ENCODE data around the gene NCAM1.

NCAM1 gene

DNA sequence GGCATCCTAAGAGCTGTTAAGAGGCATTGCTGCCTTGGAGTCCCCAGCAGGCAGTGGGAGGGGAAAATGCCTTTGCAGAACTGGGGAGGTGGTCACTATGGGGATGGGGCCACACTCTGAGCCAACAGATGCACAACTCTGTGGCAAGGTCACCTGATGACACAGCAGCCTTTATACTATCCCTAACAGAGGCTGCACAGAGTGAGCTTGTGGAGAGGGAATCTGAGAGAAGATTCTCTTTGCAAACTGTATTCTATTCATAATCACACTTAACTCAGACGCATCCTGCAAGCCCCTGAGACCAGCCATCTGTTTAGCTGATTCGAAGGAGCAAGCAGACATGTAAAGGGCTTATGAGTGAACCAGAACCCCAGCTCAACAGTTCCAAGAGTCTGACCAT, 304.1 kb downstream of the NCAM1 start:
- Histone ChIP-seq H3K27ac (no peak overlapping the region), H4K20me1 (no peaks in the 10 kb centered on the region), H3K9ac (no peak overlapping the region), H3K4me3 (no peak overlapping the region), H3K4me1 (peaks cover 16% of the 10 kb centered on the region), H3K27me3 (no peaks in the 10 kb centered on the region), H3K36me3 (no peaks in the 10 kb centered on the region), H3K4me2 (no peak overlapping the region), H3K9me3 (no peaks in the 10 kb centered on the region)
- no peak for TF ChIP-seq Cebpa-rat (IDR thresholded peaks at IDR 0.05)

DNA sequence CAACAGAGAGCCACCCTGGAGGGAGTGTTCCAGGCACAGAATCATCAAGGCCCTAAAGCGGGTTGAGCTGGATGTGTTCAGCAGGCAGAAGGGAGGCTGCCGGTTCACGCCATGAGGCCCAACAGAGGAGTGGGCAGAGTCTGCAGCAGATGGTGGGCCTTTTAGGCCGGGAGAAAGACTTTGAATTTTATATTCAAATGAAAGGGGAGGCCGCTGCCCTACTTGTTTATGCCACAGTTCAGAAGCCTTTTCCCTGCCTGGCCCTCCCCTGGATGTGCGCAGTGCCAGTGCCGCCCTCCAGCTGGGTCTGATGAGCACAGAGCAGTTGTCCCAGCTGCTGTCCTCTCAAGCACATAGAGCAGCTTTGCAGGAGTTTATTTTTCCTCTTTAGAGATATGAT, 306.3 kb downstream of the NCAM1 start:
- Histone ChIP-seq H3K9me3 (no peaks in the 10 kb centered on the region), H3K4me2 (no peak overlapping the region), H3K27ac (no peak overlapping the region), H3K9ac (no peak overlapping the region), H3K4me3 (no peak overlapping the region), H4K20me1 (no peaks in the 10 kb centered on the region), H3K27me3 (no peaks in the 10 kb centered on the region), H3K4me1 (peaks cover 6% of the 10 kb centered on the region), H3K36me3 (no peaks in the 10 kb centered on the region)
- TF ChIP-seq Cebpa-rat (IDR thresholded peaks at IDR 0.05): no peak

DNA sequence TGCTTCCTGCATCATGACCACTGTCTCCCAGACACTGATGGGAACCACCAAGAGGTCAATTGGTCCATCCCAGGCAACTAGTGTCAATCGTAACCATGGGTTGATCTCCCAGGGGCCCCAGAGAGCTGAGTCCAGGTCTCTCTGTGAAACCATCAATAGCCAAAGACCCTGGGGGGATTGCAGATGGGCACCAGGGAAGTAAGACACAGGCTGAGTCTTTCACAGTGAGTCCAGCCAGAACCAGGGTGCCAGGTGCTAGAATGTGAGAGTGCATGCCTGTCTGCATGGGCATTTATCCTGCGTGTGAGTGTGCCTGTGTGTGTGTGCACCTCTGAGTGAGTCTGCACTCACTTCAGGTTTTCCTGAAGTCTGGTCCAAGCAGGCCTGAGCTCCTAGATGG, 307.9 kb downstream of the NCAM1 start:
- H3K4me3 ChIP-seq: no peak overlapping the region
- H3K36me3 ChIP-seq: no peaks in the 10 kb centered on the region
- no peaks in the 10 kb centered on the region for H3K9me3 ChIP-seq
- no peak overlapping the region for H3K27ac ChIP-seq
- H3K4me2 ChIP-seq: no peak overlapping the region
- H3K27me3 ChIP-seq: no peaks in the 10 kb centered on the region
- no peaks in the 10 kb centered on the region for H4K20me1 ChIP-seq
- H3K4me1 ChIP-seq: no peaks in the 10 kb centered on the region
- TF ChIP-seq Cebpa-rat (IDR thresholded peaks at IDR 0.05): no peak
- no peak overlapping the region for H3K9ac ChIP-seq

DNA sequence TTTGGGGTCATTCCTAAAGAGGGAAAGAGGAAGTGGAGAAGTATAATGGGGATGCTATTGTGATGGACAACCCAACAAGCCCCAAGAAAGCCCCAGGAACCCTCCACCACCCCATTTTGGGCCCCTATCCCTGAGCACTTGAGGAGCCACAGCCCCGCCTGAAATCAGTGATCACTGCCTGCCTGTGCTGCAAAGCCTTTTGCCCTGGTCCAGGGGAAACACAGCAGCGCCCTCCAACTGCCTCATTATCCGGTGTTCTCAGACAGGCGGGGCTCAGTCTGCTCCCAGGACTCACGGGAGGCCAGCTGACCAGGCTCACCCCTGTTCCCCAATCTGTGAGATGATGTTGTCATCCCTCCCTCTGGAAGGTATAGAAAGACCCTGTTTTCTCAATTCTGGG, 308.4 kb downstream of the NCAM1 start:
- H3K4me2 ChIP-seq: no peak overlapping the region
- no peaks in the 10 kb centered on the region for H3K36me3 ChIP-seq
- TF ChIP-seq Cebpa-rat (IDR thresholded peaks at IDR 0.05): no peak
- no peaks in the 10 kb centered on the region for H4K20me1 ChIP-seq
- no peaks in the 10 kb centered on the region for H3K27me3 ChIP-seq
- H3K4me1 ChIP-seq: peaks cover 5% of the 10 kb centered on the region; the same call in 1 of the 2 replicates
- no peak overlapping the region for H3K9ac ChIP-seq
- H3K27ac ChIP-seq: no peak overlapping the region
- no peaks in the 10 kb centered on the region for H3K9me3 ChIP-seq
- no peak overlapping the region for H3K4me3 ChIP-seq

DNA sequence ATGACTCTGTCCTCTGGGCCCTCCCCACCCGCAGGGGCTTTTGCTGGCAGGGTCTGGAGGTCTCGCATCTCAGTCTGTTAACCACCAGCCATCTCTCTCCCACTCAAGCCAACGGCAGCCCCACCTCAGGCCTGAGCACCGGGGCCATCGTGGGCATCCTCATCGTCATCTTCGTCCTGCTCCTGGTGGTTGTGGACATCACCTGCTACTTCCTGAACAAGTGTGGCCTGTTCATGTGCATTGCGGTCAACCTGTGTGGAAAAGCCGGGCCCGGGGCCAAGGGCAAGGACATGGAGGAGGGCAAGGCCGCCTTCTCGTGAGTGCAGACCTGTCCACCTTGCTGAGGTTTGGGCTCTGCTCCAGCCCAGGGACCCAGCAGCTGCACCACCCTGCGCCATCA, 308.9 kb downstream of the NCAM1 start:
- no peaks in the 10 kb centered on the region for H4K20me1 ChIP-seq
- no peak for TF ChIP-seq Cebpa-rat (IDR thresholded peaks at IDR 0.05)
- H3K4me3 ChIP-seq: no peak overlapping the region

DNA sequence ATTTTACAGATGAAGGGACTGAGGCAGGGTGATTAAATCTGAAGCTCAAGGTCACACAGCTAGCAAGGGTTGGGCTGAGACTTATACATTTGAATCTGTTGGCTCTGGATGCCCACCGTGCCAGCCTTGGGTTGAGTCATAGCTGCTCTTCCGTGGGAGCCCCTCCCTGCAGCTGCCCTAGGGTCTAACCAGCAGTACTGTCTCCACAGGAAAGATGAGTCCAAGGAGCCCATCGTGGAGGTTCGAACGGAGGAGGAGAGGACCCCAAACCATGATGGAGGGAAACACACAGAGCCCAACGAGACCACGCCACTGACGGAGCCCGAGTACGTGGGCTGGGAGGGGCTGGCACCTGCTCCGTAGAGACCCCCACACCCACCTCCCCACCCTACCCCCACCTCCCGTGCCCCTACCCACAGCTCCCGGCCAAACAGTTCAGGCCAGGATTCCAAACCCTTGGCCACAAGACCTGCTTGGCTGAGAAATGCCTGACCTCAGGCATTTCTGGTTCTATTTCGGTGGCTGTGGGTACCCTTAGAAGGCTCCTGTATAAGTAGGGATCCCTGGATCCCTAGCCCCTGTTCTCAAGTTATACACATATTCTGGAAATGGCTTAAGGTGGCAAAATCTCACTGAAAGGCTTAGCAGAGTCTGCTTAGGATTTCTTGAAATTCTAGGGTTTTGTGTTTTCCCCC, 310.5 kb downstream of the NCAM1 start:
- no peak overlapping the region for H3K4me2 ChIP-seq
- no peaks in the 10 kb centered on the region for H3K9me3 ChIP-seq

More for the DNA sequence above, 308.9 kb downstream of the NCAM1 start:
- no peaks in the 10 kb centered on the region for H3K27me3 ChIP-seq
- H3K4me1 ChIP-seq: peaks cover 9% of the 10 kb centered on the region
- H3K9ac ChIP-seq: no peak overlapping the region
- no peaks in the 10 kb centered on the region for H3K9me3 ChIP-seq
- no peak overlapping the region for H3K27ac ChIP-seq
- no peaks in the 10 kb centered on the region for H3K36me3 ChIP-seq
- H3K4me2 ChIP-seq: no peak overlapping the region

DNA sequence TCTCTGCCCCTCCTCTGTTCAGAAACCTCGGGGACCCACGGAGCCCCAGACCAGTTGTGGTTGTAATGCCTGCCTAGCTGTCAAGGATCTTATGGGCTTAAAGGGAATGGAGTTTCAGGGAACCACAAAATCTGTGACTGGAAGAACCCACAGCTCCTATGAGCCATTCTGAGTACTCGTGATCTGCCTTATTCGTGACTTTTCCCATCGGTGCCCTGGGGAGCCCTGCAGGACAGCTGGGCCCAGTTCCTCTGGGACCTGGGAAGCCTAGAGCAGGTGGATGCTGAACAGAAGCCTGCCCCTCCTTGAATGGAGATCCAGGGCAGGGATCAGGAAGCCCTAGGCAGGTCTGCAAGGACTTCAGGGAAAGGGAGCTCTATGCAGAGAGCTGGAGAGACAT, 311.1 kb downstream of the NCAM1 start:
- no peaks in the 10 kb centered on the region for H3K9me3 ChIP-seq
- H3K27me3 ChIP-seq: no peaks in the 10 kb centered on the region
- H4K20me1 ChIP-seq: no peaks in the 10 kb centered on the region
- no peaks in the 10 kb centered on the region for H3K36me3 ChIP-seq
- TF ChIP-seq Cebpa-rat (IDR thresholded peaks at IDR 0.05): no peak
- no peak overlapping the region for H3K4me3 ChIP-seq
- no peak overlapping the region for H3K4me2 ChIP-seq
- H3K27ac ChIP-seq: no peak overlapping the region
- H3K9ac ChIP-seq: no peak overlapping the region
- peaks cover 30% of the 10 kb centered on the region for H3K4me1 ChIP-seq

More for the DNA sequence above, 310.5 kb downstream of the NCAM1 start:
- Histone ChIP-seq H3K36me3 (no peaks in the 10 kb centered on the region), H3K27ac (no peak overlapping the region), H3K4me1 (peaks cover 24% of the 10 kb centered on the region), H3K9ac (no peak overlapping the region), H3K27me3 (no peaks in the 10 kb centered on the region), H3K4me3 (no peak overlapping the region), H4K20me1 (no peaks in the 10 kb centered on the region)
- no peak for TF ChIP-seq Cebpa-rat (IDR thresholded peaks at IDR 0.05)

DNA sequence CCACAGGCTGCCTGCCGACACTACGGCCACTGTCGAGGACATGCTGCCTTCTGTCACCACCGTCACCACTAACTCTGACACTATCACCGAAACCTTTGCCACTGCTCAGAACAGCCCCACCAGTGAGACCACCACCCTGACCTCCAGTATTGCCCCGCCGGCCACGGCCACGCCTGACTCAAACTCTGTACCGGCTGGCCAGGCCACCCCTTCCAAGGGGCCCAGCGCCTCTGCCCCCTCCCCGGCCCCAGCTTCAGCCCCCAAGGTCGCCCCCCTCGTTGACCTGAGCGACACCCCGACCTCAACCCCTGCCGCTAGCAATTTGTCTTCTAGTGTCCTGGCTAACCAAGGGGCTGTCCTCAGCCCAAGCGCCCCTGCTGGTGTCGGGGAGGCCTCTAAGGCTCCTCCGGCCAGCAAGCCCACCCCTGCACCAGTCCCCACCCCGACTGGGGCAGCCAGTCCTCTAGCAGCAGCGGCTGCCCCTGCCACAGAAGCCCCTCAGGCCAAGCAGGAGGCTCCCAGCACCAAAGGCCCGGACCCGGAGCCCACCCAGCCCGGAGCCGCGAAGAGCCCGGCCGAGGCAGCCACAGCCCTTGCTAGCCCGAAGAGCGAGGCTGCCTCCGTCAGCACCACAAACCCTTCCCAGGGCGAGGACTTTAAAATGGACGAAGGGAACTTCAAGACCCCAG, 311.9 kb downstream of the NCAM1 start:
- Histone ChIP-seq H3K27ac (no peak overlapping the region), H3K9me3 (no peaks in the 10 kb centered on the region), H3K36me3 (no peaks in the 10 kb centered on the region), H3K4me1 (peaks cover 32% of the 10 kb centered on the region), H3K4me2 (no peak overlapping the region), H3K9ac (no peak overlapping the region), H3K27me3 (no peaks in the 10 kb centered on the region), H4K20me1 (no peaks in the 10 kb centered on the region), H3K4me3 (no peak overlapping the region)
- TF ChIP-seq Cebpa-rat (IDR thresholded peaks at IDR 0.05): no peak

DNA sequence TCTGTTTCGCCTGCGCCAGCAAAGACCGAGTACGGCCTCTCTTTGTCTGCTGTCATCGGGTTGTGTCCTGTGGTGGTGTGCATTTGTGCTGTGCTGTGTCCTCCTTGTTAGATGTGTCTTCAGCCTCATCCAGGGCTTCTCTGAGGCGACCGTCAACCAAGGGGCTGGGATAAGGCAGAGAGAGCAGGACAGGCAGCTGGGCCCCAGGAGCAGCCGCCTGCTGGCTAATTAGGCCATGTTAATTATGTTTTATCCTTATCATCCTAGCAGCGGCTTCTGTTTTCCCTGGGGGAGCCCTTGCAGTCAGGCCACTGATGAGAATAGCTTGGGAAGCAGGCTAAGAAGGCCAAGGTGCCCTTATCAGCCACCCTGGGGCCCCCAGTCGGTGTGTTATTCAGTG, 312.5 kb downstream of the NCAM1 start:
- no peaks in the 10 kb centered on the region for H4K20me1 ChIP-seq
- peaks cover 32% of the 10 kb centered on the region for H3K4me1 ChIP-seq
- no peak for TF ChIP-seq Cebpa-rat (IDR thresholded peaks at IDR 0.05)
- H3K9ac ChIP-seq: no peak overlapping the region
- no peak overlapping the region for H3K4me2 ChIP-seq
- no peak overlapping the region for H3K27ac ChIP-seq
- H3K9me3 ChIP-seq: no peaks in the 10 kb centered on the region
- H3K36me3 ChIP-seq: no peaks in the 10 kb centered on the region
- H3K27me3 ChIP-seq: no peaks in the 10 kb centered on the region
- H3K4me3 ChIP-seq: no peak overlapping the region

DNA sequence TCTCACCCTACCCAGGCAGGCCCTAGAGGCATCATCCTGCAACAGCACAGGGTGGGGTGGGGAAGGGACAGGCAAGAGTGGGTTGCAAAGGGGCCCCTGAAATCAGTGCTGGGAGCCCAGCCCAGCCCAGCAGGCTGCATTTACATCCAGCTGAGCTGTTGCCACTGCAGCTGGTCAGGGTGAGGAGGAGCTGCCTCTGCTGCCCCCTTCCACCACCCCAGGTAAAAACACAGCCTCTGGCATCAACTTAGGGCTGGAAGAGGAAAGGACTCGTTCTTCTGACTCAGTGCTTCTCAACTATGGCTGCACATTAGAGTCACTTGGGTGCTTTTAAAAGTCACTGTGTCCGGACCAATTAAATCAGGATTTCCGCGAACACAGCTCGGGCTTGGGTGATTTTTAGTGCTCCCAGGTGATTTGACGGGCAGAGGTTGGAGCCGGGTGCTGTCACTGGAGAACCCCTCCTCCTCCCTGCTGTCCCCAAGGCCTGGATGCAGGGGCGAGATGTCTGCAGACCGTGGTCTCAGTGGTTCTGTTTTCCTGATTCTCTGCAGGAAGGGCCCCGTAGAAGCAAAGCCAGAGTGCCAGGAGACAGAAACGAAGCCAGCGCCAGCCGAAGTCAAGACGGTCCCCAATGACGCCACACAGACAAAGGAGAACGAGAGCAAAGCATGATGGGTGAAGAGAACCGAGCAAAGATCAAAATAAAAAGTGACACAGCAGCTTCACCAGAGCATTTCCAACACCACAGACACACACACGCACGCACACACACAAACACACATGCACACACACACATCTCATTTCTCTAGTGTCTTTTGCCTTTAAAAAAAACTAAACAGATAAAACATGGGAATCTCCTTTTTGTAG, 313.7 kb downstream of the NCAM1 start:
- H3K9me3 ChIP-seq: no peaks in the 10 kb centered on the region
- peak overlapping the region; percentile 77 for H3K4me2 ChIP-seq
- peak overlapping the region; percentile 60 for H3K4me3 ChIP-seq
- TF ChIP-seq Cebpa-rat (IDR thresholded peaks at IDR 0.05): no peak
- peak overlapping the region; percentile 38; the same call in 1 of the 2 replicates for H3K9ac ChIP-seq
- H3K27me3 ChIP-seq: no peaks in the 10 kb centered on the region
- H4K20me1 ChIP-seq: no peaks in the 10 kb centered on the region
- H3K4me1 ChIP-seq: peaks cover 32% of the 10 kb centered on the region
- H3K36me3 ChIP-seq: no peaks in the 10 kb centered on the region
- H3K27ac ChIP-seq: peak overlapping the region; percentile 41; the same call in 1 of the 2 replicates
